Keratinocyte (primary cell): ENCODE results near the gene BCAS1. TPM values are rescaled to one million over a fixed set of nuclear protein-coding genes. Genes with fewer than 3 reads are reported as not detected.

Source experiments
- DNase-seq: peaks from one replicate; pipeline ENCODE4 v3.0.0-alpha.2; 2011; ENCODE audit warnings: low read depth, missing footprints, low spot score
- FAIRE-seq: peaks from 2 replicates; lab custom pipeline; 2011; peaks lifted over from hg19 to GRCh38; lab: Jason Lieb, UNC
- H2AFZ ChIP-seq: 2 replicates; pipeline ENCODE4 v1.6.0; 2012; ENCODE audit warnings: low read length, control low read depth, inconsistent platforms; ENCODE audit not compliant: control insufficient read depth
- H3K27ac ChIP-seq: 2 replicates; pipeline ENCODE4 v1.5.1; 2011; ENCODE audit warnings: low read length; ENCODE audit not compliant: control insufficient read depth, insufficient read depth
- H3K27me3 ChIP-seq: 3 replicates; pipeline ENCODE4 v1.6.0; 2011; ENCODE audit warnings: low read length; ENCODE audit not compliant: control insufficient read depth, insufficient read depth; ENCODE audit errors: extremely low read depth
- H3K36me3 ChIP-seq, 2 experiments: 2 replicates in 1 of 2; 3 replicates in 1 of 2; pipeline ENCODE4 v1.5.1; 2011; ENCODE audit warnings: low read length in 2 of 2, mild to moderate bottlenecking in 1 of 2; ENCODE audit not compliant: control insufficient read depth in 2 of 2, insufficient read depth in 2 of 2; ENCODE audit errors: extremely low read depth in 1 of 2
- H3K4me1 ChIP-seq: 3 replicates; pipeline ENCODE4 v1.5.1; 2011; ENCODE audit warnings: low read length; ENCODE audit not compliant: control insufficient read depth, insufficient read depth; ENCODE audit errors: extremely low read depth
- H3K4me2 ChIP-seq: 3 replicates; pipeline ENCODE4 v1.6.0; 2011; ENCODE audit warnings: low read depth, low read length; ENCODE audit not compliant: control insufficient read depth, insufficient read depth; ENCODE audit errors: extremely low read depth
- H3K4me3 ChIP-seq, 3 experiments: fragments of 200-600 bp in 1 of 3; sonication (generic) in 1 of 3; 2 replicates in 2 of 3; 3 replicates in 1 of 3; pipeline ENCODE4 v1.5.1; 2011 to 2016; ENCODE audit warnings: low read length in 3 of 3, mild to moderate bottlenecking in 3 of 3, control low read depth in 2 of 3, inconsistent platforms in 1 of 3, low read depth in 1 of 3, mixed read lengths in 1 of 3, mixed run types in 1 of 3, moderate library complexity in 1 of 3; ENCODE audit not compliant: control insufficient read depth in 2 of 3, insufficient read depth in 2 of 3; ENCODE audit errors: extremely low read depth in 1 of 3
- H3K79me2 ChIP-seq: 2 replicates; pipeline ENCODE4 v1.6.0; 2012; ENCODE audit warnings: low read length; ENCODE audit not compliant: control insufficient read depth, insufficient read depth
- H3K9ac ChIP-seq: 3 replicates; pipeline ENCODE4 v1.6.0; 2011; ENCODE audit warnings: low read length; ENCODE audit not compliant: control insufficient read depth, insufficient read depth; ENCODE audit errors: extremely low read depth
- H3K9me1 ChIP-seq: 3 replicates; pipeline ENCODE4 v1.6.0; 2011; ENCODE audit warnings: low read length; ENCODE audit not compliant: control insufficient read depth, insufficient read depth; ENCODE audit errors: extremely low read depth
- H3K9me3 ChIP-seq: 2 replicates; pipeline ENCODE4 v1.5.1; 2012; ENCODE audit warnings: low read depth, low read length; ENCODE audit not compliant: control insufficient read depth
- H4K20me1 ChIP-seq: 3 replicates; pipeline ENCODE4 v1.6.0; 2011; ENCODE audit warnings: low read length; ENCODE audit not compliant: control insufficient read depth, insufficient read depth; ENCODE audit errors: extremely low read depth
- CTCF ChIP-seq, 3 experiments: IDR thresholded peaks in 1 of 3; conservative IDR thresholded peaks in 1 of 3; optimal IDR thresholded peaks in 1 of 3; 2 replicates in 2 of 3; 3 replicates in 1 of 3; pipeline versions ENCODE3 to v1.5.1; 2011; ENCODE audit warnings: low read length in 3 of 3, mild to moderate bottlenecking in 3 of 3, moderate library complexity in 2 of 3, control low read depth in 1 of 3, inconsistent platforms in 1 of 3; ENCODE audit not compliant: insufficient read depth in 2 of 3; ENCODE audit errors: extremely low read depth in 1 of 3
- EZH2 ChIP-seq: IDR thresholded peaks from one replicate; pipeline ENCODE4 v1.6.1; 2012; ENCODE audit warnings: inconsistent platforms, mild to moderate bottlenecking, low read length, moderate library complexity
- dilution Hi-C: fragments of 300-500 bp; cut with MboI; formaldehyde crosslinking; loops from one replicate; pipeline ENCODE4 v1.7.0; 2020; ENCODE audit warnings: low sequenced_read_pairs; ENCODE audit not compliant: extremely low pct_ligation_motif_present
- polyA plus RNA-seq, 5 experiments: library from polyadenylated mRNA; depleted of rRNA in 3 of 5; stranded (reverse) in 3 of 5; stranded (forward) in 1 of 5; unstranded in 1 of 5; fragments of >200 nt; gene quantifications; 1 replicate in 1 of 5; 2 replicates in 3 of 5; 3 replicates in 1 of 5; pipeline versions ENCODE4 v1.2.1 to v1.2.3, GENCODE V29; 2011 to 2012; ENCODE audit warnings: missing spikeins in 2 of 5, low read depth in 1 of 5, low replicate concordance in 1 of 5

The BCAS1 gene
- polyA plus RNA-seq, 1 donor (not counting 4 experiments of a cell fraction or from before 2014, with no cell fraction given) = not detected

GRCh38 chr20:54091120-54091480 lies 20.7 kb upstream of the BCAS1 start:
- no peaks in the 10 kb centered on the region for H3K9me1 ChIP-seq
- dilution Hi-C loops = no loop called here
- TF ChIP-seq CTCF (optimal IDR thresholded peaks at IDR 0.05 in 1 of 3, IDR thresholded peaks at IDR 0.05 in 1 of 3, conservative IDR thresholded peaks at IDR 0.05 in 1 of 3; ENCODE audit: extremely low read depth in 1 of 3, insufficient read depth in 2 of 3, low read length in 3 of 3) (no peak), EZH2 (no peak)
- H3K4me2 ChIP-seq = no peak overlapping the region
- no peak overlapping the region for H2AFZ ChIP-seq
- H3K27ac ChIP-seq = no peak overlapping the region
- H3K4me1 ChIP-seq = no peaks in the 10 kb centered on the region
- no peak for DNase-seq
- no peak for FAIRE-seq
- H4K20me1 ChIP-seq = no peaks in the 10 kb centered on the region
- no peak overlapping the region for H3K9ac ChIP-seq
- H3K9me3 ChIP-seq = no peaks in the 10 kb centered on the region
- H3K79me2 ChIP-seq = no peaks in the 10 kb centered on the region
- no peaks in the 10 kb centered on the region for H3K36me3 ChIP-seq
- H3K27me3 ChIP-seq = no peaks in the 10 kb centered on the region
- no peak overlapping the region for H3K4me3 ChIP-seq

GRCh38 chr20:54090230-54091119 lies 20.1 kb upstream of the BCAS1 start:
- H3K4me1 ChIP-seq = no peaks in the 10 kb centered on the region
- no peak overlapping the region for H3K4me2 ChIP-seq
- no peaks in the 10 kb centered on the region for H3K79me2 ChIP-seq
- dilution Hi-C loops = no loop called here
- H3K36me3 ChIP-seq = no peaks in the 10 kb centered on the region
- DNase-seq (no peak), FAIRE-seq (no peak)
- H4K20me1 ChIP-seq = no peaks in the 10 kb centered on the region
- no peak overlapping the region for H3K9ac ChIP-seq
- TF ChIP-seq EZH2 = no peak
- no peak for TF ChIP-seq CTCF (optimal IDR thresholded peaks at IDR 0.05 in 1 of 3, IDR thresholded peaks at IDR 0.05 in 1 of 3, conservative IDR thresholded peaks at IDR 0.05 in 1 of 3; ENCODE audit: extremely low read depth in 1 of 3, insufficient read depth in 2 of 3, low read length in 3 of 3)
- H3K9me1 ChIP-seq = no peaks in the 10 kb centered on the region
- no peak overlapping the region for H3K4me3 ChIP-seq
- H3K9me3 ChIP-seq = no peaks in the 10 kb centered on the region
- H2AFZ ChIP-seq = no peak overlapping the region
- H3K27ac ChIP-seq = no peak overlapping the region
- no peaks in the 10 kb centered on the region for H3K27me3 ChIP-seq
